Karpas-422 (cell line): ENCODE measurements around the gene CTSZ. TPM values are rescaled to one million over a fixed set of nuclear protein-coding genes. Genes with fewer than 3 reads are reported as not detected.
A peak's percentile ranks its signal among the peaks of the same experiment; 100 is the strongest.

Experiments
- DNase-seq: peaks from one replicate; pipeline ENCODE4 v3.0.0-alpha.2; 2015
- H2AFZ ChIP-seq: fragments of 200-600 bp; sonication (generic); 2 replicates; pipeline ENCODE4 v1.6.1; 2014; ENCODE audit warnings: antibody characterized with exemption, low read length, mixed read lengths
- H3K27ac ChIP-seq: fragments of 200-600 bp; sonication (generic); 2 replicates; pipeline ENCODE4 v1.5.1; 2014; ENCODE audit warnings: mild to moderate bottlenecking, low read length, moderate library complexity
- H3K27me3 ChIP-seq: fragments of 200-600 bp; sonication (generic); 2 replicates; pipeline ENCODE4 v1.6.1; 2014; ENCODE audit warnings: low read length, mixed read lengths
- H3K36me3 ChIP-seq: fragments of 200-600 bp; sonication (generic); 2 replicates; pipeline ENCODE4 v1.6.1; 2014; ENCODE audit warnings: low read length, mixed read lengths; ENCODE audit not compliant: insufficient read depth
- H3K4me1 ChIP-seq: fragments of 200-600 bp; sonication (generic); 2 replicates; pipeline ENCODE4 v1.6.1; 2014; ENCODE audit warnings: mild to moderate bottlenecking, low read length, mixed read lengths
- H3K4me2 ChIP-seq: fragments of 200-600 bp; sonication (generic); 2 replicates; pipeline ENCODE4 v1.6.1; 2014; ENCODE audit warnings: low read length, low read depth, mild to moderate bottlenecking; ENCODE audit not compliant: poor library complexity, severe bottlenecking
- H3K4me3 ChIP-seq: fragments of 200-600 bp; sonication (generic); 2 replicates; pipeline ENCODE4 v1.5.1; 2014; ENCODE audit warnings: mild to moderate bottlenecking, antibody characterized with exemption, low read length, mixed read lengths
- H3K79me2 ChIP-seq: fragments of 200-600 bp; sonication (generic); 2 replicates; pipeline ENCODE4 v1.6.1; 2014; ENCODE audit warnings: mild to moderate bottlenecking, low read length, mixed read lengths
- H3K9ac ChIP-seq: fragments of 200-600 bp; sonication (generic); 2 replicates; pipeline ENCODE4 v1.6.0; 2014; ENCODE audit warnings: low read length
- H3K9me2 ChIP-seq: fragments of 200-600 bp; sonication (generic), shearing (Covaris generic); replicated peaks from 2 replicates; pipeline ENCODE4 v1.6.0; 2014; ENCODE audit warnings: mild to moderate bottlenecking, low read length, moderate library complexity; ENCODE audit not compliant: insufficient read depth
- H3K9me3 ChIP-seq: fragments of 300-700, 200-600 bp; sonication (generic); 2 replicates; pipeline ENCODE4 v1.6.1; 2014; ENCODE audit warnings: low read length, mixed read lengths
- H4K20me1 ChIP-seq: fragments of 200-600 bp; sonication (generic); 2 replicates; pipeline ENCODE4 v1.6.1; 2014; ENCODE audit warnings: mild to moderate bottlenecking, antibody characterized with exemption, low read length, low read depth; ENCODE audit not compliant: insufficient read depth
- total RNA-seq: library from RNA; depleted of rRNA; stranded (reverse); fragments of >200 nt; shearing (Covaris generic); gene quantifications from 2 replicates; pipeline ENCODE4 v1.2.3, GENCODE V29; 2014; ENCODE audit warnings: low replicate concordance

Gene CTSZ
- total RNA-seq, 1 experiment from 2014 or later: 111 TPM

DNA sequence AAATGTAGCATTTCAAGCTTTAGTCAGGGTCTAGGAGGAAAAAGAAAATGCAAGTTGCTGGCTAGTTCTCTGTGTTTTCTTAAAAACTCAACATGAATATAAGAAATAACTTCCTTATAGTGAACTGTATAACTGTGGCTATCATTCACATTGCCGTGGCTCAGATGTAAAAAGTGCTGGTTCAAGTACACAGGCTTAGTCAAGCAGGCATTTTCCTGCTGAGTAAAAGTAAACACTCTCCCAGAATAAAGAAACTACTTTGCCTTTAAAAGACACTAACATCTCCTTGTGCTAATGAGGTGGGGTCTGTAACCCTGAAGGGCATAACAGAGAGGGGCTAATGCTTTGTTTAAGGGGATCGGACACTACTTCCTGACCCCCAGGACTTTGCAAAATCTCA lies 21.8 kb upstream of the CTSZ start:
- no peaks in the 10 kb centered on the region for H3K9me2 ChIP-seq
- peaks cover 19% of the 10 kb centered on the region; the same call in 1 of the 2 replicates for H4K20me1 ChIP-seq
- no peaks in the 10 kb centered on the region for H3K27me3 ChIP-seq
- DNase-seq: no peak
- H3K4me2 ChIP-seq: peak overlapping the region; percentile 35
- H3K9me3 ChIP-seq: no peaks in the 10 kb centered on the region
- H3K36me3 ChIP-seq: peaks cover 72% of the 10 kb centered on the region
- H3K27ac ChIP-seq: no peak overlapping the region
- peaks cover 45% of the 10 kb centered on the region for H3K4me1 ChIP-seq
- peaks cover 68% of the 10 kb centered on the region for H3K79me2 ChIP-seq
- no peak overlapping the region for H3K4me3 ChIP-seq
- 0 out of 2 replicates have a peak overlapping the region, but pooled peaks have one; percentile 22 for H3K9ac ChIP-seq
- no peak overlapping the region for H2AFZ ChIP-seq

GRCh38 chr20:59027741-59028320 lies 20.8 kb upstream of the CTSZ start:
- no peaks in the 10 kb centered on the region for H3K27me3 ChIP-seq
- H3K9me2 ChIP-seq: no peaks in the 10 kb centered on the region
- no peak for DNase-seq
- no peak overlapping the region for H2AFZ ChIP-seq
- no peak overlapping the region for H3K4me2 ChIP-seq
- peaks cover 35% of the 10 kb centered on the region for H3K4me1 ChIP-seq
- no peak overlapping the region for H3K9ac ChIP-seq
- peaks cover 19% of the 10 kb centered on the region; the same call in 1 of the 2 replicates for H4K20me1 ChIP-seq
- H3K36me3 ChIP-seq: peaks cover 65% of the 10 kb centered on the region
- no peaks in the 10 kb centered on the region for H3K9me3 ChIP-seq
- H3K4me3 ChIP-seq: no peak overlapping the region
- peaks cover 64% of the 10 kb centered on the region for H3K79me2 ChIP-seq
- H3K27ac ChIP-seq: no peak overlapping the region

DNA sequence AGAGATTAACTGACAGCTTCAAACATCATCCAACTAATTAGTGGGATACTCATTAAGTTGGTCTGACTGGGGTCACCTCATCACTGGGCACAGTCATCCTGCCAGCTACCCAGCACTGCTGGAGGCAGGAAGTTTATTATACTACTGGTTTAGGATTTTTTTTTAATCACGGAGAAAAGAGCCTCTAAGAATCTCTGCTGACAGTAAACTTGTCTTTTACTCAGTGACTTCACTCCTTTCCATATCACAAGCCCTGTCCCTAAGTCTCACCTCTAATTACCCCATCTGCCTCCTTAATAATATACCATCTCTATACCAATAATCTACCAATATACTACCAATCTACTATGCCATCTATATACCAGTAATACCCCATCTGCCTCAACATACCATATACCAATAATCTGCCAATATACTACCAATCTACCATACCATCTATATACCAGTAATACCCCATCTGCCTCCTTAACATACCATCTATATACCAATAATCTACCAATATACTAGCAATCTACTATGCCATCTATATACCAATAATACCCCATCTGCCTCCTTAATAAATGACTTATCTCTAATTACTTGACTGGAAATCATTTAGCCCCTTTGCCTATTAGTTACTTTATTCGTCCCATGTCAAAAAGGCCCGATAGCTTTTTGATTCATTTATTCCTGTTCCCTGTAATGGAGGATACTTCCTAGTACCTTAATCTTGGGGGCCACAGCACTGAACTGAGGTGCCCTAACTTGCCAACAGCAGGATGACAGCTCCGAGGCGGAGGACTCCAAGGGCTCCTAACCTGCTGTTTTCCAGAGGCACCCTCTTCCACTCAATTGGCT lies 20.1 kb upstream of the CTSZ start:
- Histone ChIP-seq H3K79me2 (peaks cover 64% of the 10 kb centered on the region), H3K27me3 (no peaks in the 10 kb centered on the region), H2AFZ (no peak overlapping the region), H3K9me2 (no peaks in the 10 kb centered on the region), H3K36me3 (peaks cover 70% of the 10 kb centered on the region), H4K20me1 (peaks cover 19% of the 10 kb centered on the region; the same call in 1 of the 2 replicates), H3K4me1 (peaks cover 31% of the 10 kb centered on the region), H3K9ac (no peak overlapping the region), H3K4me3 (no peak overlapping the region), H3K27ac (no peak overlapping the region), H3K9me3 (no peaks in the 10 kb centered on the region), H3K4me2 (no peak overlapping the region)
- no peak for DNase-seq

- Histone ChIP-seq H3K9ac (no peak overlapping the region), H2AFZ (no peak overlapping the region), H3K9me3 (no peaks in the 10 kb centered on the region), H3K4me2 (no peak overlapping the region), H3K4me1 (peaks cover 20% of the 10 kb centered on the region), H3K79me2 (peaks cover 48% of the 10 kb centered on the region), H3K36me3 (peaks cover 64% of the 10 kb centered on the region), H3K4me3 (no peak overlapping the region), H3K27ac (no peak overlapping the region), H3K27me3 (no peaks in the 10 kb centered on the region), H3K9me2 (no peaks in the 10 kb centered on the region), H4K20me1 (peaks cover 10% of the 10 kb centered on the region; the same call in 1 of the 2 replicates)
- DNase-seq: no peak
These were observed 18.5 kb upstream of the CTSZ start for GRCh38 chr20:59025511-59025910.

GRCh38 chr20:59025086-59025485 lies 18.0 kb upstream of the CTSZ start:
- H3K79me2 ChIP-seq: peaks cover 44% of the 10 kb centered on the region
- no peaks in the 10 kb centered on the region for H3K9me3 ChIP-seq
- H4K20me1 ChIP-seq: peaks cover 10% of the 10 kb centered on the region; the same call in 1 of the 2 replicates

DNA sequence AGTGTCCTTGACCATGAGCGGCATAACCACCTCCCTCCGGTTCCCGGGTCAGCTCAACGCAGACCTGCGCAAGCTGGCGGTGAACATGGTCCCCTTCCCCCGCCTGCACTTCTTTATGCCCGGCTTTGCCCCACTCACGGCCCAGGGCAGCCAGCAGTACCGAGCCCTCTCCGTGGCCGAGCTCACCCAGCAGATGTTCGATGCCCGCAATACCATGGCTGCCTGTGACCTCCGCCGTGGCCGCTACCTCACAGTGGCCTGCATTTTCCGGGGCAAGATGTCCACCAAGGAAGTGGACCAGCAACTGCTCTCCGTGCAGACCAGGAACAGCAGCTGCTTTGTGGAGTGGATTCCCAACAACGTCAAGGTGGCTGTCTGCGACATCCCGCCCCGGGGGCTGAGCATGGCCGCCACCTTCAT lies 17.1 kb upstream of the CTSZ start:
- Histone ChIP-seq H2AFZ (no peak overlapping the region), H3K4me3 (no peak overlapping the region), H4K20me1 (peaks cover 10% of the 10 kb centered on the region; the same call in 1 of the 2 replicates), H3K36me3 (peaks cover 50% of the 10 kb centered on the region), H3K4me2 (no peak overlapping the region), H3K27ac (no peak overlapping the region), H3K27me3 (no peaks in the 10 kb centered on the region), H3K79me2 (peaks cover 34% of the 10 kb centered on the region), H3K4me1 (peaks cover 6% of the 10 kb centered on the region), H3K9me3 (no peaks in the 10 kb centered on the region), H3K9ac (no peak overlapping the region), H3K9me2 (no peaks in the 10 kb centered on the region)
- no peak for DNase-seq

More at GRCh38 chr20:59025086-59025485, 18.0 kb upstream of the CTSZ start:
- no peak overlapping the region for H3K27ac ChIP-seq
- H3K9ac ChIP-seq: no peak overlapping the region
- H3K9me2 ChIP-seq: no peaks in the 10 kb centered on the region
- DNase-seq: no peak
- no peak overlapping the region for H2AFZ ChIP-seq
- no peak overlapping the region for H3K4me2 ChIP-seq
- peaks cover 60% of the 10 kb centered on the region for H3K36me3 ChIP-seq
- peaks cover 16% of the 10 kb centered on the region for H3K4me1 ChIP-seq
- no peak overlapping the region for H3K4me3 ChIP-seq
- H3K27me3 ChIP-seq: no peaks in the 10 kb centered on the region

DNA sequence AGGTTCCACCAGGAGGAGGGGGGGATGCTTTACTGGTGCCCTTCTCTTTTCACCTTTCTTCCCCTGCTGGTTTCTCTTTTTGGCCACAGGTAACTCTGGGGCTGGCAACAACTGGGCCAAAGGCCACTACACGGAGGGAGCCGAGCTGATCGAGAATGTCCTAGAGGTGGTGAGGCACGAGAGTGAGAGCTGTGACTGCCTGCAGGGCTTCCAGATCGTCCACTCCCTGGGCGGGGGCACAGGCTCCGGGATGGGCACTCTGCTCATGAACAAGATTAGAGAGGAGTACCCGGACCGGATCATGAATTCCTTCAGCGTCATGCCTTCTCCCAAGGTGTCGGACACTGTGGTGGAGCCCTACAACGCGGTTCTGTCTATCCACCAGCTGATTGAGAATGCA lies 16.6 kb upstream of the CTSZ start:
- Histone ChIP-seq H3K4me3 (no peak overlapping the region), H3K4me1 (peaks cover 1% of the 10 kb centered on the region; the same call in 1 of the 2 replicates), H3K4me2 (no peak overlapping the region), H3K9me2 (no peaks in the 10 kb centered on the region), H4K20me1 (peaks cover 10% of the 10 kb centered on the region; the same call in 1 of the 2 replicates), H3K27ac (no peak overlapping the region), H3K9ac (no peak overlapping the region), H3K36me3 (peaks cover 45% of the 10 kb centered on the region), H3K79me2 (peaks cover 29% of the 10 kb centered on the region), H3K27me3 (no peaks in the 10 kb centered on the region), H2AFZ (no peak overlapping the region), H3K9me3 (no peaks in the 10 kb centered on the region)
- DNase-seq: no peak

GRCh38 chr20:59022754-59023153 lies 15.7 kb upstream of the CTSZ start:
- H3K36me3 ChIP-seq: peaks cover 38% of the 10 kb centered on the region
- no peak overlapping the region for H2AFZ ChIP-seq
- H3K27me3 ChIP-seq: no peaks in the 10 kb centered on the region
- peaks cover 21% of the 10 kb centered on the region for H3K79me2 ChIP-seq
- H3K4me2 ChIP-seq: no peak overlapping the region
- DNase-seq: no peak
- H3K4me3 ChIP-seq: no peak overlapping the region
- H3K4me1 ChIP-seq: no peaks in the 10 kb centered on the region
- H3K9ac ChIP-seq: no peak overlapping the region
- no peaks in the 10 kb centered on the region for H3K9me3 ChIP-seq
- peaks cover 10% of the 10 kb centered on the region; the same call in 1 of the 2 replicates for H4K20me1 ChIP-seq
- no peaks in the 10 kb centered on the region for H3K9me2 ChIP-seq
- H3K27ac ChIP-seq: no peak overlapping the region
